GM12878 (cell line): ENCODE measurements around the gene EBI3. TPM values are rescaled to one million over a fixed set of nuclear protein-coding genes. Genes with fewer than 3 reads are reported as not detected.

Source experiments
- ATAC-seq: fragments of 200-7000 bp; cut with Tn5 transposase; 3 replicates; pipeline ENCODE4 v1.9.1; 2020; ENCODE audit warnings: mild to moderate bottlenecking, moderate library complexity
- BruUV-seq: library from RNA; stranded (reverse); fragments of 400-500 nt; replicated peaks from 2 replicates; lab custom pipeline; 2021; lab: Mats Ljungman, UMichigan
- CTCF ChIA-PET: fragments of 300-600 bp; sonication (Branson Sonifier 250); formaldehyde crosslinking; extraction: SDS; loops from one replicate; lab custom pipeline; 2021; ENCODE audit warnings: inconsistent platforms; lab: Yijun Ruan, JAX
- POLR2A ChIA-PET: fragments of 350-600 bp; formaldehyde crosslinking; extraction: SDS; loops from one replicate; lab custom pipeline; 2021; ENCODE audit warnings: inconsistent platforms; lab: Charles Lee
- RAD21 ChIA-PET: fragments of 300-600 bp; sonication (Branson Sonifier 250); formaldehyde crosslinking; loops from one replicate; lab custom pipeline; 2023; ENCODE audit warnings: antibody characterized with exemption; ENCODE audit not compliant: unreplicated experiment; lab: Charles Lee
- SMC1A ChIA-PET: fragments of 300-600 bp; sonication (Branson Sonifier 250); formaldehyde crosslinking; loops from one replicate; lab custom pipeline; 2023; ENCODE audit not compliant: unreplicated experiment, uncharacterized antibody; lab: Charles Lee
- DNase-seq: peaks from one replicate; pipeline ENCODE4 v3.0.0-alpha.2; 2011; ENCODE audit warnings: low read depth, low spot score
- FAIRE-seq: peaks from 3 replicates; lab custom pipeline; 2011; peaks lifted over from hg19 to GRCh38; lab: Jason Lieb, UNC
- H2AFZ ChIP-seq: 2 replicates; pipeline ENCODE4 v1.6.0; 2011; ENCODE audit warnings: low read depth, low read length, control low read depth; ENCODE audit not compliant: control insufficient read depth
- H3K27ac ChIP-seq: 2 replicates; pipeline ENCODE4 v1.5.1; 2011; ENCODE audit warnings: control low read depth; ENCODE audit not compliant: control insufficient read depth, insufficient read depth
- H3K27me3 ChIP-seq, 2 experiments: replicated peaks in 1 of 2; 2 replicates each; pipeline versions ENCODE4 v1.6.0 to v1.6.1; 2011; ENCODE audit warnings: low read length in 1 of 2; ENCODE audit not compliant: control insufficient read depth in 2 of 2, insufficient read depth in 2 of 2
- H3K36me3 ChIP-seq, 2 experiments: 2 replicates each; pipeline ENCODE4 v1.5.1; 2011; ENCODE audit warnings: low read length in 1 of 2; ENCODE audit not compliant: control insufficient read depth in 2 of 2, insufficient read depth in 2 of 2
- H3K4me1 ChIP-seq: 2 replicates; pipeline ENCODE4 v1.6.1; 2011; ENCODE audit warnings: mild to moderate bottlenecking, low read length, moderate library complexity, mixed read lengths; ENCODE audit not compliant: control insufficient read depth, insufficient read depth
- H3K4me2 ChIP-seq: 2 replicates; pipeline ENCODE4 v1.6.0; 2011; ENCODE audit warnings: control low read depth; ENCODE audit not compliant: control insufficient read depth, insufficient read depth
- H3K4me3 ChIP-seq: fragments of 200-600 bp; sonication (generic); 2 replicates; pipeline ENCODE4 v1.5.1; 2016
- H3K79me2 ChIP-seq: 2 replicates; pipeline ENCODE4 v1.6.0; 2011; ENCODE audit warnings: low read length; ENCODE audit not compliant: control insufficient read depth, insufficient read depth
- H3K9ac ChIP-seq: 2 replicates; pipeline ENCODE4 v1.8.0; 2011; ENCODE audit warnings: low read length, control low read depth, mixed read lengths; ENCODE audit not compliant: control insufficient read depth, insufficient read depth
- H3K9me3 ChIP-seq: replicated peaks from 3 replicates; pipeline ENCODE4 v1.5.1; 2011; ENCODE audit warnings: mild to moderate bottlenecking, low read length; ENCODE audit not compliant: control insufficient read depth, insufficient read depth
- H4K20me1 ChIP-seq: 2 replicates; pipeline ENCODE4 v1.6.0; 2011; ENCODE audit not compliant: control insufficient read depth, insufficient read depth
- ASH2L ChIP-seq: fragments of 300-600, 200-600 bp; sonication (generic); IDR thresholded peaks from 2 replicates; pipeline ENCODE4 v1.6.1; 2017; ENCODE audit warnings: low read depth, mild to moderate bottlenecking, borderline replicate concordance
- BACH1 ChIP-seq: fragments of 450-650 bp; IDR thresholded peaks from 2 replicates; pipeline ENCODE4 v1.6.1; 2017; ENCODE audit warnings: mild to moderate bottlenecking, borderline replicate concordance
- CHD1 ChIP-seq: IDR thresholded peaks from 2 replicates; pipeline ENCODE4 v1.6.1; 2012; ENCODE audit warnings: low read depth, low read length, improper control_type of control experiment
- CHD4 ChIP-seq: fragments of 200-600 bp; sonication (generic); IDR thresholded peaks from 2 replicates; pipeline ENCODE4 v1.6.1; 2016; ENCODE audit warnings: mild to moderate bottlenecking
- CREM ChIP-seq: IDR thresholded peaks from 2 replicates; pipeline ENCODE4 v1.6.1; 2014; ENCODE audit warnings: antibody characterized with exemption, low read depth
- FOXK2 ChIP-seq: fragments of 450-650 bp; IDR thresholded peaks from 2 replicates; pipeline ENCODE4 v1.6.1; 2017; ENCODE audit warnings: mild to moderate bottlenecking, moderate library complexity
- NFXL1 ChIP-seq: fragments of 450-650 bp; IDR thresholded peaks from 2 replicates; pipeline ENCODE4 v1.6.1; 2017; ENCODE audit warnings: antibody characterized with exemption, mild to moderate bottlenecking, borderline replicate concordance
- NKRF ChIP-seq: fragments of 450-650 bp; conservative IDR thresholded peaks from 2 replicates; pipeline ENCODE4 v1.6.1; 2017; ENCODE audit warnings: mild to moderate bottlenecking, moderate library complexity
- PAX5 ChIP-seq: IDR thresholded peaks from 2 replicates; pipeline ENCODE4 v1.6.1; 2011; ENCODE audit warnings: low read depth, low read length, borderline replicate concordance
- POLR2AphosphoS5 ChIP-seq: IDR thresholded peaks from 2 replicates; pipeline ENCODE4 v1.6.1; 2011; ENCODE audit warnings: mild to moderate bottlenecking, low read length, inconsistent platforms
- SMAD1 ChIP-seq: fragments of 450-650 bp; IDR thresholded peaks from 2 replicates; pipeline ENCODE4 v1.6.1; 2018; ENCODE audit warnings: mild to moderate bottlenecking, low read depth; ENCODE audit not compliant: partially characterized antibody
- SMC3 ChIP-seq: IDR thresholded peaks from 2 replicates; pipeline ENCODE4 v1.6.1; 2011; ENCODE audit warnings: low read length, improper control_type of control experiment, borderline replicate concordance
- TCF3 ChIP-seq: IDR thresholded peaks from 2 replicates; pipeline ENCODE4 v1.6.1; 2012; ENCODE audit warnings: low read depth, mild to moderate bottlenecking, low read length, borderline replicate concordance; ENCODE audit not compliant: insufficient read depth
- YBX1 ChIP-seq: fragments of 450-650 bp; IDR thresholded peaks from 2 replicates; pipeline ENCODE4 v1.6.1; 2016; ENCODE audit warnings: antibody characterized with exemption
- WGBS: methylation state at CpG from one replicate; pipeline ENCODE4 v1.1.6; 2016; ENCODE audit warnings: low lambda C conversion rate; ENCODE audit not compliant: insufficient replicate concordance, insufficient coverage; ENCODE audit errors: missing lambda C conversion rate; 5-methylcytosine and 5-hydroxymethylcytosine counted together
- in situ Hi-C: fragments of 300-500 bp; cut with MboI; formaldehyde crosslinking; loops from 9 replicates; pipeline ENCODE4 v1.14.3; 2018; ENCODE audit warnings: mixed read lengths
- intact Hi-C: fragments of 100-400 bp; cut with micrococcal nuclease; formaldehyde crosslinking; loops from one replicate; pipeline ENCODE4 v1.14.2; 2022; ENCODE audit not compliant: unreplicated experiment
- polyA plus RNA-seq, 11 experiments: library from polyadenylated mRNA; depleted of rRNA in 4 of 11; unstranded in 6 of 11; stranded (reverse) in 5 of 11; fragments of >200 nt; fragmentation: Nextera tagmentation in 4 of 11; fragmentation: Illumina TruSeq in 1 of 11; extraction: Ambion mirVana in 4 of 11; extraction: Trizol in 1 of 11; gene quantifications; 1 replicate in 1 of 11; 2 replicates in 10 of 11; pipeline versions ENCODE4 v1.2.1 to v1.2.3, GENCODE V29; 2011 to 2016; ENCODE audit warnings: inconsistent platforms in 2 of 11, missing spikeins in 2 of 11, low read depth in 1 of 11
- total RNA-seq, 4 experiments: library from RNA; depleted of rRNA in 3 of 4; stranded (reverse); fragments of >200 nt in 3 of 4; fragmentation: Illumina TruSeq in 1 of 4; extraction: Trizol in 1 of 4; gene quantifications; 2 replicates each; pipeline versions ENCODE4 v1.2.1 to v1.2.3, GENCODE V29; 2013 to 2021
- TF ChIP-seq, protein P1 (sequence below): IDR thresholded peaks from 2 replicates; pipeline ENCODE4 v1.6.1; 2012; ENCODE audit warnings: mild to moderate bottlenecking, low read depth, low read length

Gene EBI3
- total and polyA plus RNA-seq, 10 of the 15 experiments (the other 5 are each of a cell fraction or from before 2014, with no cell fraction given), result 22.0 to 288 (median 186) TPM

DNA sequence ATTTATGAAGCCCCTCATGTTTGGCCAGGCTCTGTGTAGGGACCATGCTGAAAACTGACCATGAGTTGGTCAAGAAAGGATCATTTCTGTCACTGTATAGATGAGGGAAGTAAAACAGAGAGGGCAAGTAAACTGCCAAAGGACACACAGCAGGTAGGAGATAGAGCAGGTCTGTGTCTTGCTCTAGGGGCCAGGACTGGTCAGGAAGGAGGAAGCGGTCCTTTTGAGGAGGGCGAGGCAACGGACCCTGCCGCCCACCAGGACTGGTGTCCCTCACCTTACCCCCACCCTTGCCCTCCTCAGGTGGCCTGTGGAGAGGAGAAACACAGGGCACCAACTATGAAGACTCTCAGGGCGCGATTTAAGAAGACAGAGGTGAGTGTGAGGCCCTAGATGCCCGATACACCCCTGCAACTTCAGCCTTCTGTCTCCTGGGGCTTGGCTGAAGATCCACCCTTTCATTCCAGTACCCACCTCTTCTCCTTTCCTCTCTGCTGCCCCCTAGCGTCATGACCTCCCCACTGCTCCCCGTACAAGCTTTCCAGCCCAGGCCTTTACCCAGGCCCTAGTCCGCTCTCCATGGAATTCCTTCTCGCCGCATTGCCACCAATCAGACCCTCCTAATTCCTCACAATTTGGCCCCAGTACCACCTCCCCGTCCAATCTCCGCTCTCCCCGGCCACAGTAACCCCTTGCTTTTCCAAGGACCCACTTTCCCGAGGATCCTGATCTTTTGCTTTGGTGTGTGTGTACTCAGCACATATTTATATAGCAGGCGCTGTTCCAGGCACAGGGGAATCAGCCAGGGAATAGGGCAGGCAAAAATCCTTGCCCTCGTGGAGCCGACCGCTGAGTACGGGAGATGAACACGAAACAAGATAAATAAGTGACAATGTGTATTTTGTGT lies 43.0 kb upstream of the EBI3 start (continued):
- peak; percentile 42; the same call in 1 of the 2 replicates for TF ChIP-seq SMC3
- TF ChIP-seq, all 136 proteins: peak for 14

DNA sequence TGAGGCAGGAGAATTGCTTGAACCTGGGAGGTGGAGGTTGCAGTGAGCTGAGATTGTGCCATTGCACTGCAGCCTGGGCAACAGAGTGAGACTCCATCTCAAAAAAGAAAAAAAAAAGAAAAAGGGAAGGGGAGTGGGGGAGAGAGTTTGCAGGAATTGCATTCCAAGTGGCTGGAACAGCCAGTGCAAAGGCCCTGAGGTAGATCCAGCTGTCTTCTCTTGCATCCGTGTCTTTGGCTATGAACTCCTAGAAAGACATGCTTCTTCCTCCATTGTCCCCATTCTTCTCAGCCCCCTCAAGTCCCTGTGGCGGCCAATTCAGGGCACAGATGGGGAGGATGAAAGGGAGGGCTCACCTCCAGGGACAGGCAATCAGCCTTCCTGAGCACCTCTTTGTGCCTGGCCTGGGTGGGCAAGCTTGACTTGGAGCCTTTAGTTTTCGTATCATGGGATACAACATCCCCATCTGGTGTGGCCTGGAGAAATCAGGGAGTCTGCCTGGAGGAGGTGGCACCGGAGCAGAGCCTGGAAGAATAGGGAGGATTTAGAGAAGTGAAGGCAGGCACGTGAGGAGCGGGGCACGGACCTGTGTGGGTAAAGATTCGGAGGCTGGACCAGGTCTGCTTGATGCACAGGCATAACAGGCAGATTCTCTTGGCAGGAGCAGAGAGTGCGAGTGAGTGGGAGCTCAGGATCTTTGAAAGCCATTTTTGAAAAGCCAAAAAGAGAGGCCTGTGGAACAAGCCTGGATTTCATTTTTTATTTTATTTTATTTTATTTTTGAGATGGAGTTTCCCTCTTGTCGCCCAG lies 41.8 kb upstream of the EBI3 start:
- Histone ChIP-seq H3K27ac (no peak overlapping the region), H3K4me2 (no peak overlapping the region), H4K20me1 (0 out of 2 replicates have a peak, but pooled peaks cover 2% of the 10 kb centered on the region), H3K9me3 (no peaks in the 10 kb centered on the region), H3K36me3 (no peaks in the 10 kb centered on the region), H3K27me3 (no peaks in the 10 kb centered on the region), H3K9ac (no peak overlapping the region), H3K4me3 (no peak overlapping the region), H2AFZ (no peak overlapping the region), H3K79me2 (no peaks in the 10 kb centered on the region), H3K4me1 (peaks cover 3% of the 10 kb centered on the region; the same call in 1 of the 2 replicates)
- DNase-seq, result no peak
- no peak for FAIRE-seq
- in situ Hi-C loops, result no loop called here
- ChIA-PET SMC1A (interaction anchor here (0.6 to 1.5 kb wide), 6 partner anchors 13 to 202 kb away, joined by 3 to 7 read pairs (median 3); partner anchors contain the start of gene EEF2), POLR2A (interaction anchor here (0.6 to 1.5 kb wide), 2 partner anchors 47 to 204 kb away, joined by 3 to 7 read pairs; no protein-coding TSS in a partner anchor), CTCF (interaction anchor here (0.6 to 4.7 kb wide), 5 partner anchors 13 to 608 kb away, joined by 3 to 32 read pairs (median 6); no protein-coding TSS in a partner anchor), RAD21 (interaction anchor here (1.3 kb wide), 1 partner anchor 200 kb away, joined by 4 read pairs; no protein-coding TSS in a partner anchor)
- TF ChIP-seq FOXK2, result no peak
- TF ChIP-seq BACH1, result no peak
- TF ChIP-seq NFXL1, result no peak
- no peak for TF ChIP-seq CREM
- TF ChIP-seq ASH2L, result no peak
- no peak for TF ChIP-seq CHD1
- no peak for TF ChIP-seq PAX5
- no peak for TF ChIP-seq YBX1
- TF ChIP-seq, protein P1, sequence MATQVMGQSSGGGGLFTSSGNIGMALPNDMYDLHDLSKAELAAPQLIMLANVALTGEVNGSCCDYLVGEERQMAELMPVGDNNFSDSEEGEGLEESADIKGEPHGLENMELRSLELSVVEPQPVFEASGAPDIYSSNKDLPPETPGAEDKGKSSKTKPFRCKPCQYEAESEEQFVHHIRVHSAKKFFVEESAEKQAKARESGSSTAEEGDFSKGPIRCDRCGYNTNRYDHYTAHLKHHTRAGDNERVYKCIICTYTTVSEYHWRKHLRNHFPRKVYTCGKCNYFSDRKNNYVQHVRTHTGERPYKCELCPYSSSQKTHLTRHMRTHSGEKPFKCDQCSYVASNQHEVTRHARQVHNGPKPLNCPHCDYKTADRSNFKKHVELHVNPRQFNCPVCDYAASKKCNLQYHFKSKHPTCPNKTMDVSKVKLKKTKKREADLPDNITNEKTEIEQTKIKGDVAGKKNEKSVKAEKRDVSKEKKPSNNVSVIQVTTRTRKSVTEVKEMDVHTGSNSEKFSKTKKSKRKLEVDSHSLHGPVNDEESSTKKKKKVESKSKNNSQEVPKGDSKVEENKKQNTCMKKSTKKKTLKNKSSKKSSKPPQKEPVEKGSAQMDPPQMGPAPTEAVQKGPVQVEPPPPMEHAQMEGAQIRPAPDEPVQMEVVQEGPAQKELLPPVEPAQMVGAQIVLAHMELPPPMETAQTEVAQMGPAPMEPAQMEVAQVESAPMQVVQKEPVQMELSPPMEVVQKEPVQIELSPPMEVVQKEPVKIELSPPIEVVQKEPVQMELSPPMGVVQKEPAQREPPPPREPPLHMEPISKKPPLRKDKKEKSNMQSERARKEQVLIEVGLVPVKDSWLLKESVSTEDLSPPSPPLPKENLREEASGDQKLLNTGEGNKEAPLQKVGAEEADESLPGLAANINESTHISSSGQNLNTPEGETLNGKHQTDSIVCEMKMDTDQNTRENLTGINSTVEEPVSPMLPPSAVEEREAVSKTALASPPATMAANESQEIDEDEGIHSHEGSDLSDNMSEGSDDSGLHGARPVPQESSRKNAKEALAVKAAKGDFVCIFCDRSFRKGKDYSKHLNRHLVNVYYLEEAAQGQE, result no peak
- TF ChIP-seq SMAD1, result no peak
- TF ChIP-seq TCF3, result no peak
- no peak for TF ChIP-seq CHD4
- no peak for TF ChIP-seq POLR2AphosphoS5
- TF ChIP-seq NKRF, result no peak
- no TSS peak for BruUV-seq
- 47% methylated on average over 10 of the region's 10 CpGs for WGBS
- intact Hi-C loops, result loop anchor here (2.0 to 10.0 kb wide), 2 partner anchors 123 to 201 kb away; partner anchors contain the start of gene ZBTB7A
- no peak for ATAC-seq
